Measurements from ENCODE around the gene LGALS9C.
"Not testable (repeated sequence)": the region's sequence is repeated elsewhere in the genome, so short reads cannot be mapped to it uniquely, and the experiment has no call there.

LGALS9C gene

GRCh38 chr17:18542234-18542633, 65.6 kb downstream of the LGALS9C start:
- DNase-seq = not testable (repeated sequence)

GRCh38 chr17:18542907-18543306, 66.3 kb downstream of the LGALS9C start:
- not testable (repeated sequence) for DNase-seq
